ENCODE measurements around the gene EMX1.

The EMX1 gene

GRCh38 chr2:72945450-72946019, 28.2 kb downstream of the EMX1 start:
- DNase-seq: no peak

DNA sequence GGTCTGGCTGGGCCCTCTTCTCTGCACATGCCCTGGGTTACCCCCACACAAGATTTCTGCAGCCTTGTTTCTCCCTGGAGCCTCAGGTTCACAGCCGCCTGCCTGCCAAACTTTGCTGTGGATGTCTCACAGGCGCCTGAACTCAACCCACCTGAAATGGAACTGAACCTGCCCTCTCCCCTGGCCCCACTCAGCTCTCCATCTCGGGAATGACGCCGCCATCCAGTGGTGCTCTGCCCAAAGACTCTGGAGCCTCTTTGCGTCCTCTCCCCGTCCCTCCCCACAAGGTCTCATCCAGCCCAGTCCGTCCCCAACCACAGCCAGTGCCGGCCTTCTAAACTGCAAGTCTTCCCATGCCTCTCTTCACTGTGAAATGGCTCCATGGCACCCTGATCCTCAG, 29.1 kb downstream of the EMX1 start:
- DNase-seq: no peak

GRCh38 chr2:72947952-72948830, 30.9 kb downstream of the EMX1 start:
- peak; percentile 1 for DNase-seq

DNA sequence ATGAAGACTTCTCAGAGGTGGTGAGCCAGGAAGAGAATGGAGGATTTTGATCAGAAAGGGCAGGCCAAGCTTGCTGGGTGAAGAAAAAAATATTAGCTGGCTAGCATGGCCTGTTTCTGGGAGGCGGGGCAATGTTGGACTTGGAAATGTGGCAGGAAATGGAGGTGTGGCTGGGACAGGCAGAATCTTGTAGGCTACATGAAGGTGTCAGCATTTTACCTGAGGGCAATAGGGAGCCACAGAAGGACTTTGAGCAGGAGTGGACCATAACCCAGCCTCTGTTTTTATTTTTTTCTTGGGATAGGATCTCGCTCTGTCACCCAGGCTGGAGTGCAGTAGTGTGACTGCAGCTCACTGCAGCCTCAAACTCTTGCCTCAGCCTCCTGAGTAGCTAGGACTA, 31.7 kb downstream of the EMX1 start:
- no peak for DNase-seq

- no peak for DNase-seq
Measured at GRCh38 chr2:72949642-72950041, 32.3 kb downstream of the EMX1 start.

DNA sequence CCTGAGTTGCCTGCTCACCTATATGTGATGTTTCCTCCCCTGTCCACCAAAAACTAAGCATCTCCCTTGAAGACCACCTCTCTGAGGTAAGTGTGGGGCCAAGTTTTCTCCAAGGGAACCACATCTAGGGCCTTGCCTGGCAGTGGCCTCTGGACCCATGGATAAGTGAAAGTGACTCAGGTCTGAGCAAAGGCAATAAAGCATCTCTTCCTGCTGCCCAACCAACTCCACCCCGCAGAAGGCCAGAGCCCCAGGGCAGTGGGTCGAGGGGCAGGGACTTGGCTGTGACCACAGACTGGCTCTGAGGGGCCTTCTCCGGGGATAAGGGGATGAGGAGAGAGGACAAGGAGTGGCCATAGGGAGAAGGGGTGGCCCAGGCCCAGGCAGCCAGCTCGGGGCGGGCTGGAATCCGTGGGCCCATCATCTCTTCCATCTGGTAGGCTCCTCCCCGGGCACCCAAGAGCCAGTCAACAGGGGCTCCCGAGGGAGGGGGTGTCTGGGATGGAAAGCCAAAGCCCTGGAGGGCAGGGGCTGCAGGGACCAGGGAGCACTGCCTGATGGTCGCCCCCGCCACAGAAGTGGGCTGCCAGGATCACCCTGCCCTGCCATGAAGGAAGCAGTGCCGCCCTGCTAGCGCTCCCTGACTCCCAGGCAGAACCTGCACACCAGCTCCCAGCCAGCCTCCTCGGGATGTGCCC, 33.4 kb downstream of the EMX1 start:
- DNase-seq: no peak

GRCh38 chr2:72951303-72952095, 34.2 kb downstream of the EMX1 start:
- peak; percentile 4 for DNase-seq

DNA sequence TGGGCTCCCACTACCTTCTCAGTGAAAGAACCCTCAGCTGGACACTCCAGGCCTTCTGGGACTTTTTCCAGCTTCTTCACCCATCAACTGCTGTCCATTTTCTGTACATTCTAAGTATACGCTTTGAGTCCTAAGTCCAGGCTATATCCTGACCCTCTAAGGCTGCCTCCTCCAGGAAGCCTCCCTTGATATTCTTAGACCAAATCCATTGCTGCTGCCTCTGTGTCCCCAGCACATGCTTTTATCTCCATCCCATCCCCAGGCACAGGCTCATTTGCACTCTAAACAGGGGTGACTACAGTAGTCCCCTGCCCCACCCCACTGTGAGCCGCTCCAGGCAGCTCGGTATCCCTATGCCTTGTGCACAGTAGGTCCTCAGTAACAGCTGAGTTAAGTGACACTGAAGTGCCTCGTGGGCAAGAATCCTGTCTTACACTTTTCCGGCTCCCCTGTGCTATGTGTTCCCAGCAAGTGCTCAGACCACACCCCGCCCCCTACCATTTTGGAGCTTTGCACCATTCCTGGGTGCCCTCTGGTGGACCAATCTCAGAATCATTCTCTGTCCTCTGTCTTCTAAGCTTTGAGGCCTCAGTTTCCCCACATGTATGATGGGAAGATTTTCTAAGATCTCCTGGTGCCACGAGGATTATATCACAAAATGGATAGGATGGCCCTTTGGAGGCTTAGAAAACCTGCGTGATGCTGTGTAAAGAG, 34.9 kb downstream of the EMX1 start:
- peak; percentile 2 for DNase-seq

DNA sequence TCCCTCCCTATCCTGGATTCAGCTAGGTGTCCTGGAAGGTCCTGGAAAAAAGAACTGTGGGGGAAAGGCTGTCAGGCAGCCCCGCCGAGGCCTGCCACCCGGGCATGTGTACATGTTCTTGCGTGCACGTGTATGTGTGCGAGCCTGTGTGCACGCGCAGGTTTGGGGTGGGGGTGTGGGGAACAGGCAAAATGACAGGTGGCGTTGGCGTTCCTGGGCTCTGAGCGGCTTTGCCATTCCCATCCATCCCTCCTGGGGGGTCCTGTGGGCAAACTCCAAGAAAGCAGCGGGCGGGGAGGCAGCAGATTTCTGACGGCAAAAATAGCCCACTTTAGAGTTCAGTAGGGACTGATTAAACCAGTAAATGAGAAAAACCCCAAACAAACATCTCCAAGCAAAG, 35.6 kb downstream of the EMX1 start:
- no peak for DNase-seq

GRCh38 chr2:72953528-72953927, 36.2 kb downstream of the EMX1 start:
- no peak for DNase-seq

DNA sequence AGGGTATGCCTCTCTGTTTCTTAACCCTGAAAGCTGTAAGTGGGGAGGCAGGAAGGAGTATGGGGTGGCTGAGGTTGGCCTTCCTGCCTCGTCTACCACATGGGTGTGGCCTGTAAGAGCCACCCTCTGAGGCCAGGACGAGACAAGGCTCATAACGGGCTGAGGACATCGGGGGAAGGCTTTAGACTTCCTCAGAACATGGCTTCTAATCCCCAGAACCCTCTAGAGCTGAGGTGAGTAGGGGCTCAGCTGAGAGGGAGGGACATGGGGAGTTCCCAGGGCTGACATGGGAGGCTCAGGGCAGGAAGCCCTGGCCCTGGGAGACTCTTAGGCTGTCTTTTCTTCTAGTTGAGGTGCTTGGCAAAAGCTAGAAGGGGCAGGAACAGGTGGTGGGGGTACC, 36.7 kb downstream of the EMX1 start:
- no peak for DNase-seq

DNA sequence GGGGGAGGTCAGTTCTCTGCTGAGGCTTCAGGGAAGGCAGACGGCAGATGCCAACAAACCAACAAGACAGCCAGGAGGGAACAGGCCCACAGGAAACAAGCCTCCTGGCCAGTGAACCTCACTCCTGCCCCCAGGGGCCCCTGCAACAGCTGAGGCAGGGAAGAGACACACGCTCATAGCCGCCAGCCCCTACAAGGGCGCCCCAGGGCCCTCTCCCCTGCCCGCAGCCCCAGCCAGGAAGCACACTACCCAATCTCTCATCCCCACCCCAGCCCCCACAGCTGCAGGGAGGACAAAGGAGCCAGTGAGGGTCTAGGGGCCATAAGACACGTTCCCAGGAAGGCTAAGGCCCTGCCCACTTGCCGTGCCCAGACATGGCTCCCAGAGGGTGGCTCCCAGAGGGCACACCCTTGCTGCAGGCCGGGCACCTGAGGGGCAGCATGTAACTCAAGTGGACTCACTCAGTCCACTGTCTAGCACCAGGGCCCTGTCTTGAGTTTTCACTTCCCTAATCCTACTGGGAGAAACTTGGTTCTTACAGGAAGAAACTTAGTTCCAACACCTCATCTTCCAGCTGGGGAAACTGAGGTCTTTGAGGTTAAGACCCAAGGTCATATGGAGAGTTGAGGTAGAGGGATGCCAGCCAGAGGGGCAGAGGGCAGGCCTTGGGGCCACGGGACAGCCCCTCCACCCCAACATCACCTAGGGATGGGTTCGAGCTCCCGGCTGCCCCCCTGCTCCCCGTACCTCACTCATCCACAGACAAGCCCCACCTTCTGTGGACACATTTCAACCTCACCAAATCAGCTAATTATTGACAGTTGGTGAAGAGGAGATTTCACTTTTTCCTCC, 37.3 kb downstream of the EMX1 start:
- DNase-seq: peak; percentile 49

DNA sequence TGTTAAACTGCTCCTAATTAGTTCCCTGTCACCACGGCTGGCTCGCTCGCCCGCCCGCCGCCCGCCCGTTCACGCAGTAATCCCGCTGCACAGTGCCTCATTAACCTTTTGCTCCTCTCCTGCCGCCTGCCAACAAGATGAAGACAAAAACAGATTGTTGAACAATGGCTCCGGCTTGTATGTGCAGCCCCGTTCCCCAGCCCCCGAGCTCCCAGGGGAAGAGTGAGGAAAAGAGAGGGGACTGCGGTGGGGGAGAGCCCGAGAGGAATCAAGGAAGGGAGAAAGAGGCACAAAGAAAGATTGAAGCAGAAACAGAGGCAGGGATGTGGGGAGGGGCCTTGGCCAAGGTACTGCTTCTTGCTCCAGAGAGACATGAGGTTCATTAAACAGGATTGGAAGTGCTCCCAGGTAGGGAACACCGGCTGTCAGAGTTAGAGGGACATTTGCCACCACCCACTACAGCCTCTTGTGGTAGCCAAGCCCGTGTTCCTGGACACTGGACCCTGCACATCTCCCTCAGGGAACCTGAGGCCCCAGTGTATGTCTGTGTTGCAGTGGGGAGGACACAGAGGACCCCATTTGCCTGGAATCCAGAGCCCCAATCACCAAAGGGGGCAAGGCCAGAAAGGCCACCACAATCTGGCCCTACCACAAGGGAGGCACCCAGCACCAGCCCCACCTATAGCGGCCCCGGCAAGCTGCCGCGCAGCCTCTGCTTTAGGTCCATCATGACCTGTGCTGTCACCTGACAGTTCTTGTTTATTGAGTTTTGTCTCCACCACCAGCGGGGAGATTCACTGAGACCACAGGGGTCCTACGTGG, 38.1 kb downstream of the EMX1 start:
- DNase-seq: peak; percentile 81

DNA sequence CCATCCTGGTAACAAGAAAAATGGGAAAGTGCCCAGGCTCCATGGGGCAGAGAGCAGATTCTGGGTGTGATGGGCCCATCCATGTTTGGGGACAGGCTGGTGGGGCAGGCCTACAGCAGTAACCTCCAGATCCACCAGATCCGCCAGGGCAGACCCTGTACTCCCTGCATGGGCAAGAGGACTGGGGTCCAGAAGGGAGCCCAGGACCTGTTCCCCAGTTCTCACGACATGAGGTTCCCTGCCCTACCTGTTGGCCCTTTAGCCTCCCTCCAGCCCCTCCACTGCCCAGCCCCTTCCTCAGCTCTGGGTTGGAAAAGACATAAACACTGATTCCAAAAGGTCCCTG, 38.7 kb downstream of the EMX1 start:
- no peak for DNase-seq

DNA sequence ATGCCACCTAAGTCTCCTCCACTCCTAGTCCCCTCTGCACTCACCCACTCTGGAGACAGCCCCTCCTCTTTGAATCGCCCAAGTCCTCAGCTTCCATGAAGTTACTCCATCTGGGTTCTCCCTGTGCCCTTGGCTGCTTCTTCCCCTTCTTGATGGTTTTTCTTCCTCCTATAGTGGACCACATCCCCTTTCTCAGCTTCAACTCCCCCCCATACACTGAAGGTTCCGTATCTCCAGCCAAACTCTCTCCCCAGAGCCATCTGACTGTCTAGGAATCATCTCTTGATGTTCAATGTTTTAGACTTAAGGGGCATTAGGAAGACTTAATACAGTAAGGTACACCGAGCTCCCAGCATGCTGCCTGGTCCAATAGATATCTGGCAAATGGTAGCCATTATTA, 39.6 kb downstream of the EMX1 start:
- DNase-seq: no peak

GRCh38 chr2:72958542-72959385, 41.4 kb downstream of the EMX1 start:
- DNase-seq: no peak

DNA sequence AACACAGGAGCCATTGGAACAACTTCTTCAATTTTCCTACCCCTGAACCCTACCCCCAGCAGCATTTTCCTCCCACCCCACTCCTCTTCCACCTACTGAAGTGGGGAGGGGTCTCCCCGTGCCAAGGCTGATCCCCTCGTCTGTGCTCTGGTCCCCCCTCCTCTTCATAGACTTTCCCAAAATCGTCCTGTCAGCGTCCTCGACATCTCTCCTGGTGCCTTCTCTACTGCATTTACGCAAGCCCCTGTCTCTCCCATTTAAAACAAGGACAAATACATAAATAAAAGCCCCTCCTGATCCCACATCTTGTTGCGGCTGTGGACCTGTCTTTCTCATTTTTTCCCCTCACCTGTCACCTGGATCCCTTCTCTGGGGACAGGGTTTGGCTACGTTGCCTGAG, 42.2 kb downstream of the EMX1 start:
- no peak for DNase-seq

DNA sequence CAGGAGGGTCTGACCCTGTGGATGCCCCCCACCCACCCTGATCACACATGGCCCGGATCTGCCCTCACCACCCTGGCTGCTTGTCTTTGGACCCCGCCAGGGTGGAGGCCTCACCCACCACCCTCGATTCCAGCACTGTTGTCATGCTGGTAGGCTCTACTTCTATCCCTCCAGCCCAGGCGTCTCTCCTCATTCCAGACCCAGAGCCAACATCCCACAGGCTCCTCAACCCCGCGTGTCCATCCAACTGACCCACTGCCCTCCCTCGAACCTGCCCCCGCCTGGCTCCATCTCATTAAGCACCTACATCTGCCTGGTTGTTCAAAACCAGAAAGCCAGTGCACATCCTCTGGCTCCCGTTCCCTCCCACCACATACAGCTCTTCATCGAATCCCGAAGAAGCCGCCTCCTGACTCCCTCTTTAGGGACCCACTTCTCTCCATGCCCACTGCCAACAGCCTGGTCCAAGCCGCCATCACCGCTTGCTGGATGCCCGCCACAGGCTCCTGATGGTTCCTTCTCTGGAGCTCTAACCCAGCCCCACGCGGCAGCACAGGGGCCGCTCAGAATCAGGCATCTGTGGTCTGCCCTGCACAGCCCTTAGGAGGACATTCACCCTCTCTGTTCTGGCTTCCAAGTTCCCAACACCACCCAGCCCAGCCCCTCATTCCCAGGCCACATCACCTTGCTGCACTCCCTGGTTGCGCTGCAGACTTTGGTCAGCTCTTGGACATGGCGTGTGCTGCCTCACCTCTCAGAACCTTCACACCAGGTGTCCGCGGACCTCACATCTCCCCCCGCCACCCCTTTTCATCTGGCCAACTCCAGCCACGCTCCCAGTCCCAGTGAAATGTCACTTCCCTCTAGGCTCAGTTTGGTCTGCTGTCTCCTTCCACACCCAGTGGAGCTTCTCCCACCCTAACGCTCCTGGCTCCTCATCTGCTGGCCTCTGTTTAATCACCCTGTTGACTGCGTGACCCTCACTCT, 43.0 kb downstream of the EMX1 start:
- no peak for DNase-seq
